HL-60 (cell line): Measurements from ENCODE around the gene SLC38A1.

Experiments used
- DNase-seq, 2 experiments: peaks; one replicate each; pipeline ENCODE4 v3.0.0-alpha.2; 2010 to 2020; ENCODE audit warnings: low read depth in 1 of 2, low spot score in 1 of 2
- H3K27ac ChIP-seq: fragments of 250-450 bp; sonication (Bioruptor Pico); replicated peaks from 2 replicates; pipeline ENCODE4 v1.5.1; 2020; ENCODE audit warnings: mild to moderate bottlenecking, moderate library complexity
- H3K27me3 ChIP-seq: fragments of 250-450 bp; sonication (Bioruptor Pico); 2 replicates; pipeline ENCODE4 v1.5.1; 2021; ENCODE audit warnings: mild to moderate bottlenecking, moderate library complexity; ENCODE audit not compliant: insufficient read depth, poor library complexity, severe bottlenecking
- H3K4me3 ChIP-seq: replicated peaks from 2 replicates; pipeline ENCODE4 v1.5.1; 2011; ENCODE audit warnings: mild to moderate bottlenecking, control low read depth, low read length; ENCODE audit not compliant: insufficient read depth
- GABPA ChIP-seq: IDR thresholded peaks from 2 replicates; pipeline ENCODE4 v1.6.1; 2012; ENCODE audit warnings: low read depth
- POLR2AphosphoS5 ChIP-seq: IDR thresholded peaks from 2 replicates; pipeline ENCODE4 v1.6.1; 2012; ENCODE audit warnings: low read depth
- REST ChIP-seq: IDR thresholded peaks from 2 replicates; pipeline ENCODE4 v1.6.1; 2012; ENCODE audit warnings: low read depth; ENCODE audit not compliant: insufficient replicate concordance
- SPI1 ChIP-seq: IDR thresholded peaks from 2 replicates; pipeline ENCODE4 v1.6.1; 2012; ENCODE audit warnings: low read depth, mild to moderate bottlenecking, borderline replicate concordance
- long read RNA-seq: library from polyadenylated mRNA; unstranded; transcript quantifications from one replicate; pipeline ENCODE4 v2.0.0, GENCODE V29; 2020
- TF ChIP-seq, protein P1 (sequence below): IDR thresholded peaks from one replicate; pipeline ENCODE4 v1.5.1; 2011; ENCODE audit warnings: low read length, control low read depth, inconsistent platforms; ENCODE audit not compliant: insufficient read depth

Gene SLC38A1
- long read RNA-seq, full-length matches to known transcripts, result 289 of 494 reads
- long read RNA-seq, partial matches to known transcripts, result 41 of 494 reads
- long read RNA-seq, other reads (novel, unspliced or antisense), result 164 of 494 reads

- DNase-seq, result peak; percentile 89 to 95
- H3K4me3 ChIP-seq, result peak within 1 kb of the TSS; percentile 85
- TF ChIP-seq, protein P1, sequence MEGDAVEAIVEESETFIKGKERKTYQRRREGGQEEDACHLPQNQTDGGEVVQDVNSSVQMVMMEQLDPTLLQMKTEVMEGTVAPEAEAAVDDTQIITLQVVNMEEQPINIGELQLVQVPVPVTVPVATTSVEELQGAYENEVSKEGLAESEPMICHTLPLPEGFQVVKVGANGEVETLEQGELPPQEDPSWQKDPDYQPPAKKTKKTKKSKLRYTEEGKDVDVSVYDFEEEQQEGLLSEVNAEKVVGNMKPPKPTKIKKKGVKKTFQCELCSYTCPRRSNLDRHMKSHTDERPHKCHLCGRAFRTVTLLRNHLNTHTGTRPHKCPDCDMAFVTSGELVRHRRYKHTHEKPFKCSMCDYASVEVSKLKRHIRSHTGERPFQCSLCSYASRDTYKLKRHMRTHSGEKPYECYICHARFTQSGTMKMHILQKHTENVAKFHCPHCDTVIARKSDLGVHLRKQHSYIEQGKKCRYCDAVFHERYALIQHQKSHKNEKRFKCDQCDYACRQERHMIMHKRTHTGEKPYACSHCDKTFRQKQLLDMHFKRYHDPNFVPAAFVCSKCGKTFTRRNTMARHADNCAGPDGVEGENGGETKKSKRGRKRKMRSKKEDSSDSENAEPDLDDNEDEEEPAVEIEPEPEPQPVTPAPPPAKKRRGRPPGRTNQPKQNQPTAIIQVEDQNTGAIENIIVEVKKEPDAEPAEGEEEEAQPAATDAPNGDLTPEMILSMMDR, result no peak
- TF ChIP-seq REST (peak; percentile 43), POLR2AphosphoS5 (peak; percentile 93), GABPA (no peak), SPI1 (no peak)
- peak within 1 kb of the TSS; percentile 85 for H3K27ac ChIP-seq
- no peaks in the 10 kb centered on the region for H3K27me3 ChIP-seq
These were observed at the start of gene SLC38A1 for GRCh38 chr12:46268583-46269428. SLC38A1 (minus strand) TSS chr12:46269043; CDS start chr12:46239800, 29,243 bp downstream.

DNA sequence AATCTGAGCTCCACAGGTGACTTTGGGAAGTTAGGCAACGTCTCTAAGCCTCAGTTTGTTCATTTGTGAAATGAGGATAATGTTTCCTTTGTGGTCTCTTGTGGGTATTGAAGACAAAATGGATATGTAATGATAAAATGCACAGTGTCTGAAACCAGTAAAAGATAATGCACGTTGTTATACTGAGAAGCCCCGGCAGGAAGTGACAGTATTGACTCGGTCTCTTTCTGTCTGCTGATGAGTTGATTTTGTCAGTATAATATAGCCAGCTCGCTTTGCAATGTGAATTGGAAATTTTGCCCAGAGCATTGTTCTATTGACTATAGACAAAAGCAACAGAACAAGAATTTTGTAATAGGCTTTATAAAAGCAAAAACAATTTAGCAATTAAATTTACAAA is 49.2 kb upstream of the SLC38A1 start:
- no peaks in the 10 kb centered on the region for H3K27me3 ChIP-seq
- TF ChIP-seq REST, result no peak

GRCh38 chr12:46304070-46304469 is 35.2 kb upstream of the SLC38A1 start:
- no peak for TF ChIP-seq POLR2AphosphoS5
- TF ChIP-seq REST, result no peak
- no peak for TF ChIP-seq GABPA
- no peak for TF ChIP-seq SPI1
- TF ChIP-seq, protein P1, result no peak
- H3K27ac ChIP-seq, result no peak overlapping the region
- no peak overlapping the region for H3K4me3 ChIP-seq
- DNase-seq, result no peak
- H3K27me3 ChIP-seq, result no peaks in the 10 kb centered on the region

More for the DNA sequence above, 49.2 kb upstream of the SLC38A1 start:
- H3K4me3 ChIP-seq, result no peak overlapping the region
- no peak overlapping the region for H3K27ac ChIP-seq
- no peak for DNase-seq
